SW 1271 (cell line): ENCODE results near the gene NDUFAF8.
A peak's percentile ranks its signal among the peaks of the same experiment; 100 is the strongest.

Source experiments
- DNase-seq, 2 experiments: peaks; one replicate each; lab custom pipeline; 2025; lab: John Stamatoyannopoulos, UW

Gene NDUFAF8

GRCh38 chr17:81240761-81241160 lies 1.6 kb downstream of the NDUFAF8 start:
- no peak for DNase-seq

GRCh38 chr17:81241203-81241602 lies 2.1 kb downstream of the NDUFAF8 start:
- DNase-seq: no peak

DNA sequence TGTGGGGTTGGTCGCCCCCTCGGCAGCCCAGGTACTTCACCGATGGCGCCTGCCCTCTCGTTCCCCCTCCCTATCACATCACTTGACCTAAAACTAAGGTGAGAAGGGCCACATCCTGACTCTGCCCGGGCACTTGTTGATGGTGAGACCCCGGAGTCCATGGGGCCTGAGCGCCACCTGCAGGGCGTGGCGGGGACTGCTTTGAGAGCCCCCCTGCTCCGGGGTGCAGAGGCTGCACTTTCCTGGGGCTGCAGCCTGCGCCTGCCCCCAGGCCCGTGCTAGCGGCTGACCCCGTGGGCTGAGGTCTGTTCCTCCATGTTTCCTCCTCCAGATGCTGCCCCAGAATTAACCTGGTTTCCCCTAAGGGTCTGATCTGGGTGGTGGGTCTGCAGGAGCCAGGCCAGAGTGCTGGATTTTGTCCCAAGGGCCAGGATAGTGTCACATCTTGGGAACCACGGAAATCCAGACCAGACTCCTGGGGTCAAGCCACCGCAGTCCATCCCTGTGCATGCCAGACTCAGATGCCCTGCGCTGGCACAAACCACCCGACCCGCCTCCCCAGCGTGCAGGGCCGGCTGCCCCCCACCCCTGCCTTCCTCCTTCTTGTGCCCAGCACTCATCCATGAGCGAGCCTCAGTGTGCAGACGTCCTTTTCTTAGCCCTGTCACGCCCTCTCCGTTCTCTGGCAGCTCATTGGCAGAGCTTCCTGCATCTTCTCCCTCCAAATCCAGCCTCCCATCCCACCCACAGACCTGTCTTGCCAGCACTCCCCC lies 2.7 kb downstream of the NDUFAF8 start:
- DNase-seq: peak in 1 of 2 experiments; percentile 24

DNA sequence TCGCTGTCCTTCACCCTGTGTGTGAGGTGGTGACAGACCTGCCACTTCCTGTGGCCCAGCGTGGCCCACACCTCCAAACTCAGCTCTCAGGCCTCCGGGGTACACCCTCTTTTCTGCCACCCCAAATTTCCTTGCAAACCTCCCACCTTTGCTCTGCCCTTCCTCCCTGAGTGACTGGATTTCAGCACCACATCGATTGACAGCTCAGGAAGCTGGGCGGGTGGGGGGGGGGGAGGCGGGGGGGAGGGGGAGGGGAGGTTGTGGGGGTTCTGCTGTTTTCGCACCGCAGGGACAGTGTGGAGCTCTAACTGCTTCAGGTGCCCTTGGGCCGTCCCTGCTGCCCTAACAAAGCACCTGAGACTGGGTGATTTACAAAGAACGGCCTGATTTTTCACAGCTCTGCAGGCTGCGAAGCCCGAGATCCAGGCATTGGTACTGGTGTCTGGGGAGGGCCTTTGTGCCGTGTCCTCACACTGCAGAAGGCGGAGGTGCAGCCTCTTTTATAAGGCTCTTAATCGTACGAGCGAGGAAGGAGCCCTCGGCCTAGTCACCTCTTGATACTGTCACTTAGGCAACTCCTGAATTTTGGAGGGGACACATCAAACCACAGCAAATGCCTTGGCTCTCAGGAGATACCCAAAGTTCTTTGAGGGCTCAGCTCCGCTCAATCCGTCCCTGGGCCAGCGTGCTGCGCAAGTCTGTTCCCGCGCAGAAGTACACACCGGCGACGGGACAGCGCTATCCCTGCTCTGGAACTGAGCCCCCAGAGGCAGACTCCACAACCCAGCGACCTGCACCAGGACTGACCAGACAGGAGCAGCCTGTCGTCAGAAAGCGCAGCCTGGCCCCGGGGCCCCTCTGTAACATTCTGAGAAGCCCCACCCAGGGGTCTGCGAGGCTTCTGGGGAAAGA lies 3.6 kb downstream of the NDUFAF8 start:
- no peak for DNase-seq

DNA sequence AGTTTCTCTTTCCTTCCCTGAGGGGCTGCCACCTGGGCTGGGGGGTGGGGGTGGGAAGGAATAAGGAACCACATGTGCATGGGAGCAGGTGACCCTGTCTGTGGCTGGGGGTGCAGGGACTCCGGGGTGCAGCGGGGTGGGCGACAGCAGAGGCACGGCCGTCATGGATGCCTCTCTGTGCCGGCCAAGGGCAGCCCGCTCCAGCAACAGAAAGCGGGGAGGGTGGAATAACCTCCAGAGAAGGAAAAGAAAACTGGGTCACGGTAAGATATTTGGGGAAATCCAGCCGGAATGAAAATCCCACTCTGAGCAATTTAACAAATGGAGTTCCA lies 4.2 kb downstream of the NDUFAF8 start:
- DNase-seq: no peak

DNA sequence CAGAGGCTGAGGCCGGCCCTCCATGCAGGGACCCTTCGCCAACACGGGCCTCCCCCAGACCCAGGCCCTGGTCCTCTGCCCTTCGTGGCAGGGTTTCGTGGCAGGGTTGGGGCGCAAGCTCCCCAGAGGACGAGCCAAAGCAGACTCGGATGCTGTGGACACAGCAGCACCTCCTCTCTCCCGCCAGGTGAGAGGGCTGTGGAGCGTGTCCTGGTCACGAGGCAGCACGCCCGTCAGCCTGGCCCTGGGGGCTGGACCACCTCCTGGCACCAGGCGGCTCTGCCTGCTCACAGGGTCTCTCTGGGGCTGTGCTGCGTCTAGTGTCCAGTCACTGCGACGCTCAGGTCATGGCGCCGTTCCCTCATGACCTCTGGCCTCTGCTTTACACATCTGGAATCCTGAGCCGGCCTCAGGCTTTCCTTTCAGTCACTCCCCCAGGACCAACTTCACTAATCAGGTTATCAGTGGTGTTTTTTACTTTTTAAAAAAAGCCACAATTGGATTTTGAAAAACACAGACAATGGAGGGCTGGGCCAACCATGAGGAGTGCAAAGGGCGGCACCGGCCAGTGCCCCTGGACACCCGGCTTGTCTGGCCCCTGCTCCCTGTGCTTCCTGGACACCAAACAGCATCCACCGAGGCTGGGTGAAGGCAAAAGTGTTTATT lies 5.4 kb downstream of the NDUFAF8 start:
- DNase-seq: no peak

GRCh38 chr17:81245024-81245664 lies 6.0 kb downstream of the NDUFAF8 start:
- no peak for DNase-seq

DNA sequence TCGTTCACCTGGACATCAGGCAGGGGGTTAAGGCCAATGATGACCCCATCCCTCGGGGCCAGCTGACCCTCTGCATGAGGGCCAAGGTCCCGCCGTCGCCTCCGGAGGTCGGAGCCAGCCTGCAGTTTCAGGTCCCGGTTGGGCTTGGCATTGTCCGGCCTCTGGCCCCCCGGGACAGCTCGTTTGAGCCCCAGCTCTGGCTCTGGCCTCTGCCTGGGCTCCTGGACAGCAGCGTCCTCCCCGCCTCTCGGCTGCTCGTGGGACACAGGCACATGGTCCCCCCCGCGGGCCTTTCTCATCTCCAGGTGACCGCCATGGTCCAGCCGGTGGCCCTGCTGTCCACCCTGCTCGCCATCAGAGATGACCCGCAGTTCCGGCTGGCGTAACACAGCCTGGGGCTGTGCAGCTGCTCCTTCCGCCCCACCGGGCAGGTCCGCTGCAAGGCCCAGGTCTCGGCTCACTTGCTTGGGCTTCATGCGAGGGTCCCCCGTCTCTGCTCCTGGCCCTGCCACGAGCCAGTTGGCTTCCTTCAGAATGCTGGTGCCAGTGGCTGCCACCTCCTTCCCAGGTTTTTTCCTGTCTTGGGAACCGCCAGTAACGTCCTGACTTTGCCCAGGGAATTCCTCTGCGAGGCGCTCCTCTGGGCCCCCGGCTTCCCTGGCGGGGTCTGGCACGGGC lies 6.7 kb downstream of the NDUFAF8 start:
- no peak for DNase-seq

- no peak for DNase-seq
These were observed 7.2 kb downstream of the NDUFAF8 start for GRCh38 chr17:81246343-81246670.

DNA sequence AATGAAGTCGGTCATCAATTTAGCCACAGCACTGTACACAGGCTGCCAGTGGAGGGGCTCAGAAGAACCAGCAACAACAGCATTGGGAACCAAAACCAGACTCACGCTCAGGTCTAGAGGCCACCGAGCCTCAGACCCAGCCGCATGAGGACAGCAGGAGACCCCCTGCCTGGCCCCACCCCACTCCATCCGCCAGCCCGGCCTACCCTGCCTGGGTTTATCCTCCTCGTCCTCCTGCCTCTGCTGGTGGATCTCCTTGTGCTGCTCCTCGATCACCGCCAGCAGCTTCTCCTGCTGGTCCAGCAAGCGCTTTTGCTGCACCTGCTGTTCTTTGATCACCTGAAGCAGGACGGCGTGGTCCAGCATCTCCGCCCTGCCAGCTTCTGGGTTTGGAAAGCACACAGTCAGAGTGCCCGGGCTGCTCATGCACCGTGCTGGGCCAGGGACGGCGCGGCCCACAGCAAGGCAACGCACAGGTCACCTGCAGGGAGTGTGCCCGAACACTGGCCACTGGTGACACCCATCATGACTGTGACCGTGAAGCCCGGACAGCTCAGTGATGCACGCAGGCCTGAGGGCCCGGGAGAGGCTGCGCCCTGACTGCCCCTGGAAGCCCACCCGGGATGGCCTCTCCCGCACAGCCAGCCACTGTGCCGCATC lies 7.7 kb downstream of the NDUFAF8 start:
- no peak for DNase-seq

- no peak for DNase-seq
These were observed 8.3 kb downstream of the NDUFAF8 start for GRCh38 chr17:81247339-81247990.

GRCh38 chr17:81248649-81249048 lies 9.5 kb downstream of the NDUFAF8 start:
- DNase-seq: no peak

- DNase-seq: no peak
These were observed 10.3 kb downstream of the NDUFAF8 start for GRCh38 chr17:81249223-81250040.

DNA sequence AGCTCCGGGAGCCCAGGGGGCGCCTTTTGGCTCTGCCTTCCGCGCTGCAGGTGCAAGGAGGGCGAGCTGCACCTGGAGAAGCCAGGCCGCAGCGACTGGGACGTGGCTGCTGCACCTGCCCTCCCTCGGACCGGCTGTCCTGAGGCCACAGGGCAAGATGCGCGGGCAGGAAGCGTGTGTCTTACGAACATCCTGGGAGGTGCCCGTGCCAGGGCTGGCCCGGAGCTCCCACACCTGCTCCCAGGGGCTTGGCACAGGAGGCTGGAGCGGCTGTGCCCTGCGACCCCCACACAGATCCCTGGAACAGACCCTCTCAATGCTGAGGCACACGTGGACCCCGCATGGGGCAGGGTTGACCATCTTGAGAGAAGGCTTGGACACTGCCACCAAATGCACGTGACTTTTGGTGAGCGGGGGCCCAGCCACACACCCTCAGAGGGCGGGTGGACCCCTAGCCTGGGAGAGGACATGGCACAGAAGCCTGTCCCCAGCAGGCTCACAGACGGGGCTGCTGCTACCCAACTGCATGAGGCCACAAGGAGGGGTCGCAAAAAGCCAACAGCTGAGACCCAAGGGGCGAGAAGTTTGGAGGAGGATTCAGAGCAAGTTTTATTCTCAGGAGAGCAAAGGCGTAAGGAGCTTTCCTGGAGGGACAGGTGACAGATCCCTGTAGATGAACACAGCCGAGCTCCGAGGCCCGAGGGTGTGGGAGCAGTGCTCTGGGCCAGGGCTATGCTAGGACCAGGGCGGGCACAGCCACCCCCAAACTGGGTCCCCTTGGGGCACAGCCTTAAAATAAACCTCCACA lies 11.4 kb downstream of the NDUFAF8 start:
- no peak for DNase-seq

DNA sequence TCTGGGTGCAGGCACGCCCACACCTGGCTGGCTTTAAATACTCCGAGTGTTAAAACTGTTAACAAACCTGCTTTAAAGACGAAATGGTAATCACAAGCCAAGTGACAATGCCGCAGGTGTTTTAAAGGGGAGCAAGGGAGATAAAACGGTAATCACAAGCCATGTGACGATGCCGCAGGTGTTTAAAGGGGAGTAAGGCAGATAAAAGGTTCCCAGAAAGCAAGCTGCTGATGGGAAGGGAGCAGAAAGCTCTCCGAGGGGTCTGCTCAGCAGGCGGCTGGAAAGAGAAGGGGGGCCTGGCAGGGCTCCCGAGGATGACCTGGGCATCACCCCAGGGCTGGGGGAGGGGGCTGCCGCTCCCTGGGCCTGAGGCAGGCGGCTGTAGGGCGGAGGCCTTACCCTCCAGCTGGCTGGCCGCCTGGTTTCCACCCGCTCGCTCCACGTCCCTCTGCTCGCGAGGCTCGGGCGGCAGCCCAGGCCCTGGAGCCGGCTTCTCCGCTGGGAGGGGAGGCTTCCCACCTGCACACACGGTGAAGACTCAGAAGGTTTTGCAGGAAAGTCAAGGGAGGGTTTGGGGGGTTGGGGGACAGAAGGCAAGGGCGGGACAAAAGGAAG lies 12.1 kb downstream of the NDUFAF8 start:
- no peak for DNase-seq

GRCh38 chr17:81251709-81252301 lies 12.7 kb downstream of the NDUFAF8 start:
- DNase-seq: no peak

DNA sequence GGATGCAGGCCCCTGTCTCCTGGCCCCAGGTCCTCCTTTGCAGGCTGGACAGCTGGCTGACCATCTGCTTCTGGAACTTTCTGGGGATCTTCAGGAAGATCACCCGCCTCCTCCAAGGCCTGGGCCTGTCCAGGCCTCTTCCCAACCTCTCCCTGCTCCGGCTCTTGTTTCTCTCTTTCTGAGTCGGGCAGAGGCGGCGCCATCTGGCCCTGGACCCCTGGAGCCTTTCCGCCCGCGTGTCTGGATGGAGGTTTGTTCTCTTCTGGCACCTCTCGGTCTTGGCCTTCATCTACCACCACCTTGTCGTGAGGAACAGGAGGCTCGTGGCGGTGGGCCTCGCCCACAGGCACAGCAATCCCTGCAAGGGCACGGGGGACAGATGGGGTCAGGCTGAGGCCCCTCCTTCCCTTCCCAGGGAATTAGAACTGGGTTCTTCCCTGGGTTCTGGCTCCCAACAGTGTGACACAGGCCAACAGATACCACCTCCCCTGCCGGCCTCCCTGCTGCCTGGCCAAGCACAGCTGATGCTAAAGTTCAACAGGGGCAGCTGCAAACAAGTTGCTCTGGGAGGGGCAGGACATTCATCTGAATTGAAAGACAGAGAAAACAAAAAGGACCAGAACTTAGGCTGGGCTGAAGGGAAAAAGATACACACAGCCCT lies 13.3 kb downstream of the NDUFAF8 start:
- no peak for DNase-seq

DNA sequence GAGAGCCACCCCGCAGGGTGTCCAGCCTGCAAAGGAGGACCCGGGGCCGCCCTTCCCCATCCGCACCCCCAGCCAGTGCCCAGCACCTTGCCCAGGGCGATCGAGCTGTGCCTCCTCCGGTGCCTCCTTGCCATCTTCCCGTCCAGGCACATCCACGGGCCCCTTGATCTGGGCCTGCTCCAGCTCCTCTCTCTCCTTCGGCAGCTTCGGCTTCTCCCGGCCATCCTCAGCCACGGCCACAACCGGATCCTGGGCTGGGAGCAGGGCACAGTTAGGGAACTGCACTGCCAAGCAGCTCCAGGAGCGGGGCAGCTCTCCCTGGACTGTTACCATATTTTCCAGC lies 13.8 kb downstream of the NDUFAF8 start:
- no peak for DNase-seq
